HUES48 (cell line): ENCODE data around the gene XYLT1.
A peak's percentile ranks its signal among the peaks of the same experiment; 100 is the strongest.

ENCODE experiments used
- H3K27ac ChIP-seq: one replicate; pipeline ENCODE4 v1.7.0; 2013; ENCODE audit warnings: low read depth, low read length, inconsistent platforms
- H3K27me3 ChIP-seq: 2 replicates; pipeline ENCODE4 v1.6.1; 2013; ENCODE audit warnings: mild to moderate bottlenecking, low read length; ENCODE audit not compliant: control insufficient read depth, insufficient read depth
- H3K36me3 ChIP-seq: 2 replicates; pipeline ENCODE4 v1.6.1; 2013; ENCODE audit warnings: low read length; ENCODE audit not compliant: control insufficient read depth, insufficient read depth
- H3K4me1 ChIP-seq: 2 replicates; pipeline ENCODE4 v1.6.1; 2013; ENCODE audit warnings: mild to moderate bottlenecking, low read length; ENCODE audit not compliant: control insufficient read depth, insufficient read depth
- H3K4me3 ChIP-seq: 2 replicates; pipeline ENCODE4 v1.5.1; 2013; ENCODE audit warnings: mild to moderate bottlenecking, low read depth, low read length
- H3K9ac ChIP-seq: 2 replicates; pipeline ENCODE4 v1.6.1; 2013; ENCODE audit warnings: mild to moderate bottlenecking, low read depth, low read length, moderate library complexity
- H3K9me3 ChIP-seq: 2 replicates; pipeline ENCODE4 v1.6.1; 2013; ENCODE audit warnings: low read length; ENCODE audit not compliant: control insufficient read depth, insufficient read depth

Gene XYLT1

DNA sequence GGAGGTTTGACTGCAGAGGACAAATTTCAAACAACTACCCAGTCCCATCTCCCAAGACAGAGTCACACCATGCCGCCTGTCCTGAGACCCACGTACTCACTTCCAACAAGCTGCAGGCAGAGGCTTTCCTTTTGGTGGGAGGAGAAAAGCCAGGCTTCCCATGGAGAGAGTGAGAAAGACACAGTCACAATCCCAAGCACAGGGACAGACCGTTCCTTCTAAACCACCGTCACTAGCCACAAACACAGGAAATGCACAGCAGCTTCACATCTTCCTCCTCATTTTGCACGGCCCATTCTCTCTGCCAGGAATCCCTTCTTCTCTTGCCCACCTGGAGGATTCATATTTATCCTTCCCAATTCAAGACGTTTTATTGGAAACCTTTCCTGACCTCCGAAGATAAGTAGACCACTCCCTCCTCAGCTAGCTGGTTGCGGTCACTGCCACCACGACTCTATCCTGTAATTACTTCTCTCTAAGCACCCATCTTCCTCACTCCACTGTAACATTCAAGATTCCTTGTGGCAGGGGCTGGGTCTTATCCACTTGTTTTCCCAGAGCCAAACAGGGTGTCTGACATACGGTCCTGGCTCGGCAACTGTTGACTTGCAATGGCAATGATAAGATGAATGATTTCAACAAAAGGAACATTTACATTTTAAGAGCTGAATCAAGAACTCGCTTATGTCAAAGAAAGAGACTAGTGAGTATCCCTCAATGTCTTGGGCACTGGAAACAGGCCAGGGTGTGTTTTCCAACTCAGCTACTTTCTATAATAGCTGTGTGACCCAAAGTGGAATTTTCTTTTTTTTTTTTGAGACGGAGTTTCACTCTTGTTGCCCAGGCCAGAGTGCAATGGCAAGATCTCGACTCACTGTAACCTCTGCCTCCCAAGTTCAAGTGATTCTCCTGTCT, 87.6 kb downstream of the XYLT1 start:
- Histone ChIP-seq H3K9ac (no peak overlapping the region), H3K27me3 (no peaks in the 10 kb centered on the region), H3K4me3 (no peak overlapping the region), H3K9me3 (no peaks in the 10 kb centered on the region), H3K4me1 (peaks cover 80% of the 10 kb centered on the region), H3K36me3 (no peaks in the 10 kb centered on the region), H3K27ac (peak overlapping the region; percentile 21)

DNA sequence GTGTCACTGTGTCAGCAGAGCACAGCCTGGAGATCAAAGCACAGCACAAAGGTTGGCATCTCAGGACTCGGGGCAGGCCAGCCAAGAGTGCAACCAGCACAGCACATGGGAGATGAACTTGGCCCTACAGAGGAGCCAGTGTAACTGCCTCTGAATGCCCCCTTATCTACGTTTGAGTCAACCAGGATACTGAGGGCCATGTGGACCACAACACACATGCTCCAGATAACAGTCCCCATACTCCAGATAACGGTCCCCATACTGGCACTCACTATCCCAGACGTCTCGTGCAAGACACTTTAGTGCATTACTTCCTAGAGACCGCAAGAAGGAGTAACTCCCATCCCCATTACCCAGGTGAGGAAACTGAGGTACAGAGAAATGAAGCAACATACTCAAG, 88.2 kb downstream of the XYLT1 start:
- no peaks in the 10 kb centered on the region for H3K36me3 ChIP-seq
- peak overlapping the region; percentile 21 for H3K27ac ChIP-seq
- peaks cover 80% of the 10 kb centered on the region for H3K4me1 ChIP-seq

DNA sequence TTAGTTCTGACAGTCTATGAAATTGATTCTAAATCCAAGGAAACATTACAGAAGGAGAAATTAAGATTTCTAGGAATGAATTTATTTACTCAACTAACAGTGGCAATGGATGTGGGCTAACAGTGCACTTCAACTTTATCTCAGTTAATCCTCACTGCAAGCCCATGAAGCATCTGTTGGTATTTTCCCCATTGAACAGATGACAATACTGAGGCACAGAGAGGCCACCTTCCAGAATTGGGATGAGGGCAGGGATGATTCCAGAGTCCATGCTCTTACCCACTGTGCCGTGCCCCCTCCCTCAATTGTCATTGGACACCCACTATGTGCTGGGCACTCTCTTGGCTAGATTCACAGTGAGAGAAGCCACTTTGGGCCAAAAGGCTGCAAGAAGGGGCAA, 89.0 kb downstream of the XYLT1 start:
- Histone ChIP-seq H3K9ac (no peak overlapping the region), H3K27ac (no peak overlapping the region), H3K4me1 (peaks cover 74% of the 10 kb centered on the region), H3K36me3 (no peaks in the 10 kb centered on the region), H3K4me3 (no peak overlapping the region), H3K27me3 (no peaks in the 10 kb centered on the region), H3K9me3 (no peaks in the 10 kb centered on the region)

More for the DNA sequence above, 88.2 kb downstream of the XYLT1 start:
- Histone ChIP-seq H3K27me3 (no peaks in the 10 kb centered on the region), H3K9me3 (no peaks in the 10 kb centered on the region), H3K4me3 (no peak overlapping the region), H3K9ac (no peak overlapping the region)

DNA sequence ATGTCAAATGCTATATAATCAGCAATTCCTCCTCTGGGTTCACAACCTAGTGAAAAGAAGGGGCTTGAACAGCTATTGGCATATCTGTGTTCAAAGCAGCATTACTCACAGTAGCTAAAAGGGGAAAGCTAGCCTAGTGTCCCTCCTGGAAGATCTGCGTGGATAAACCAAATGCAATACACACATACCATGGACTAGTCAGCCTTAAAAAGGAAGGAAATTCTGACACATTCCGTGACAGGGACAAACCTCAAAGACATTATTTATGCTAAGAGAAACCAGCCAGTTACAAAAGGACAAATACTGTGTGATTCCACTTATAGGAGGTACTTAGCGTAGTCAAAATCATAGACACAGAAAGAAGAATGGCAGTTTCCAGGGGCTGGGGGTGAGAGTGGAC, 90.1 kb downstream of the XYLT1 start:
- H3K27me3 ChIP-seq = no peaks in the 10 kb centered on the region
- H3K4me1 ChIP-seq = peaks cover 66% of the 10 kb centered on the region
- no peak overlapping the region for H3K9ac ChIP-seq
- H3K27ac ChIP-seq = no peak overlapping the region
- no peak overlapping the region for H3K4me3 ChIP-seq
- no peaks in the 10 kb centered on the region for H3K9me3 ChIP-seq
- no peaks in the 10 kb centered on the region for H3K36me3 ChIP-seq

DNA sequence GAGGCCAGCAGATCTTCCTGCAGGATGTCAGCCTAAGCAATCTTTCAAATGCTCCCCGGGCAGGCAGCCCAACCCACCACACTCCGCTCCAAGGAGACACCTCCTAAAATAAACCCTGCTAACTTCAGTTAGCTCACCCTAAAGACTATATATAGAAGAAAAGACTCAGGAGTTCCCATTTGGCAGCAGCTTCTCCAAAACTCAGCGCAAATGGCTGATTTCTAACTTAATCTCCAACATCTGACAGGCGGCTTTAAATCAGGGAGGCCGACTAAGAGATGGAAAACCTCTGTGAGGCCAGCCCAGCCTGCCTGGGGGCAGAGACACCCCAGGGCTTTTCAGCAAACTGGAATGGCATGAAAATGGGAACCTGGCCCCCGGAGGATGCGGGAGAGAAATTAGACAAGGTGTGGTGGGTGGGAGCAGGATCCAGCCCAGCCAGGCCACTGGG, 91.6 kb downstream of the XYLT1 start:
- Histone ChIP-seq H3K4me1 (peaks cover 51% of the 10 kb centered on the region), H3K9ac (no peak overlapping the region), H3K36me3 (no peaks in the 10 kb centered on the region), H3K27ac (peak overlapping the region; percentile 44), H3K4me3 (no peak overlapping the region), H3K9me3 (no peaks in the 10 kb centered on the region), H3K27me3 (no peaks in the 10 kb centered on the region)

DNA sequence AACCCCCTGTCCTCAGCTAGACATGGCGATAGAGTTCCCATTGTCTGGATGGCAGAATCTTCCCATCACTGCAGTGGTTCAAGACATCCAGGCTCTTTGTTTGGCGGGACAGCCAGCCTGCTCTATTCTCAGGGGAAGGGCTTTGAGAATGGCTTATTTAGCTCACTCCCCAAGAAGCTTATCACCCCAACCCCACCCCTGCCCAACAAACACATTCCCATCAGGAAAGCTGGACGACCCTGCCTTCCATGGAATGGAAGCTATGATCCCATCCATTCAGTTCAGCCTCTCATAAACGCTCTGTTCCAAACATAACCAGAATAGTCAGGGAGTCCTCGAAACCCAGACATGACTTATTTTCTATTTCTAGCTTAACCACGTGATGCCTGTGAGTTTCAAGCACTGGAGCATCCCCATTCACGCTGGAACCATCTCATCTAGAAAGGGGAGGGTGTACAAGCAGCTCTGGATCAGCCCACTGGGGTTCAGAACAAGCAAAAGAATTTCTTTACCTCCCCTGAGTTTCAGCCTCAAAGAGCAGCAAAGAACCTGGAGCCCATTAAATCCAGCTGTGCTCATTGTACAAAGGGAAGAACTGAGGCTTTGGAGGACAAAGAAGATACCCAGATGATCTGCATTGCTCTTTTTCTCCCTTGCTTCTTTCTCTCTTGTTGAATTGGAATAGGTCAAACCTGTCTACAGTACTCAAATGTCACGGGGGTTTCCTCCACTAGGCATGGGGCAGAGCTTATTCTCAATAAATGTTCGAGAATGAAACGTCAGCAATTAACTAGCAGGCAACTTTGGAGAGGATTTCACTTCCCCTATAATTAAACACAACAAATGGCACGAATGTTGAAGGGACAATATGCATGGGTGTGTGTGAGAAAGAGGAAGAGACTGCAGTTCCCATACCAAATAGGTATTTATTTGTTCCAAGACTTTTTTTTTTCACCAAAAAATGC, 93.1 kb downstream of the XYLT1 start:
- Histone ChIP-seq H3K4me1 (peaks cover 40% of the 10 kb centered on the region), H3K36me3 (no peaks in the 10 kb centered on the region), H3K9ac (no peak overlapping the region), H3K27ac (peak overlapping the region; percentile 66), H3K4me3 (no peak overlapping the region), H3K27me3 (no peaks in the 10 kb centered on the region), H3K9me3 (no peaks in the 10 kb centered on the region)

DNA sequence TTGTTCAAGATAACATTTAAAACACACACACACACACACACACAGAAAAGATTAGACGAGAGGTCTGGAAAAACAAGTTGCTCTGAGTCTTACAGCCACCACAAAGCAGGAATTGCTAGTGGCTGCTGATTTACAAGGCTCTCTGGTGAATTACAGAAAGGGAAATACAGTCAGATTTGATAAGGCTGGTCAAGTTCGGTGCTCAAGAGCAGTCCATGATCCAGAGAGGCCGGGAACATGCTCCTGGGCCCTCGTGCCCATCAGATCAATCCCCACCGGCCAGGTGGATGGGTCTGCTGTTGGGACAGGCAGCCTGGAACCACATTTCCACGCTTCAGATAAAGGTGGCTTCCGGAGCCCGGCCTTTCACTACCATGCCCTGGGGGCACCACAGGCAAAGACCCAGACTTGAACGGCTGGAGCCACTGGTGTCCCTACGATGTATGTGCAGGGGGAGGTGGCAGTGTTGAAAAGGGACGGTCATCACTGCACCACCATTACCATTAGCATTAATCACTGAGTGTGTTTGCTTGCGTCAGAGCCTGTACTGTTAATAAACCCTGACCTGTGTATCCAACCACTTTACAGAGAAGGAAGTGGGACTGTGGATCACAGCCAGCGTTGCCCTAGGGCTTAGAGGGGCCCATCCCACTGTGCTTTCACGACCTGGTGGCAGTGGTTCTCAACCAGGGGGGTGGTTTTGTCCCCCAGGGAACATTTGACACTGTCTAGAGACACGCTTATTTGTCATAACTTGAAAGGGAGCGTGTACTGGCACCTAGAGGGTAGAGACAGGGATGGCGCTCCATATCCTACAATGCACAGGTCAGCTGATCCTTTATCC, 95.1 kb downstream of the XYLT1 start:
- Histone ChIP-seq H3K4me3 (no peak overlapping the region), H3K27ac (no peak overlapping the region), H3K9me3 (no peaks in the 10 kb centered on the region), H3K4me1 (peaks cover 41% of the 10 kb centered on the region), H3K27me3 (no peaks in the 10 kb centered on the region), H3K36me3 (no peaks in the 10 kb centered on the region), H3K9ac (no peak overlapping the region)

DNA sequence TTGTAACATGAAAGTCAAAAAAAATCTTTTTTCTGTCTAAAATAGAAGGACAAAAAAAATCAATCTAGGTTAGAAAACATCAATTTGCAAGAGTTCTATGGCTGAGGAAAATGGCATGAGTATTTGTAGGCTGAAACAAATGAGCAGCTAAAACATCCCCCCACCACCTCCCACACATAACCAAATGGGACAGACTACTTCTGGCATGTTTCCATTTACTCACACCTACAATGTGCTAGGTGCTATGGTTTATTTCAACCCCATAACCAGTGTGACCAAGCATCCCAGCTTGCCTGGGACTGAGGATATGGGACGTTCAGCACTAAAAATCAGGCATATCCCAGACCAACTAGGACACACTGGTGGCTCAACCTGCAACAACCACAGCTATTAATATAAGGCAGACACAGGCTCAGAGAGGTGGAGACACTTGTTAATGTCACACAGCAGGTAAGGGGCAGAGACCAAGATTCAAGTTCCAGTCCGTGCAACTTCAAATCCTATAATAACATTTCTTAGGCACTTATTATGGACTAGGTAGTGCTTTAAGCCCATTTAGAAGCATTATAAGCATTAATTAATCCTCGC, 96.0 kb downstream of the XYLT1 start:
- Histone ChIP-seq H3K36me3 (no peaks in the 10 kb centered on the region), H3K4me1 (peaks cover 44% of the 10 kb centered on the region), H3K9ac (no peak overlapping the region), H3K27me3 (no peaks in the 10 kb centered on the region), H3K27ac (no peak overlapping the region), H3K9me3 (no peaks in the 10 kb centered on the region), H3K4me3 (no peak overlapping the region)

DNA sequence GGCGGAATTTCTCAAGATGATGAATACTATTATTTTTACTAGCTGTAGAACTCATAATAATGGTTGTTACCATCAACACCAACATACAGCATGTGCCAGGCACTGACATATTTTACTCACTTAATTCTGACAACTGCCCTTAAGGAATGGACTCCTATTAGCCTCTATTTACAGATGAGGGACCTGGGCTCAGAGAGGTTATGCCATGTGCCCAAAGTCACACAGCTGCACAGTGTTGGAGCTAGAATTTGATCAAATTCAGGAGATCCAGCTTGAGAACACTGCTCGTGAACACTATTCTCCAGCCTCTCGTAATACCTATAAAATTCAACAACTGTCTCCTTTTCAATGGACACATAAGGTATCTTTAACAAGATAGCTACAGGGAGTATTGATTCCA, 97.2 kb downstream of the XYLT1 start:
- no peaks in the 10 kb centered on the region for H3K36me3 ChIP-seq
- H3K27me3 ChIP-seq = no peaks in the 10 kb centered on the region
- no peak overlapping the region for H3K27ac ChIP-seq
- H3K4me3 ChIP-seq = no peak overlapping the region
- H3K9me3 ChIP-seq = no peaks in the 10 kb centered on the region
- H3K4me1 ChIP-seq = peaks cover 37% of the 10 kb centered on the region
- H3K9ac ChIP-seq = no peak overlapping the region

DNA sequence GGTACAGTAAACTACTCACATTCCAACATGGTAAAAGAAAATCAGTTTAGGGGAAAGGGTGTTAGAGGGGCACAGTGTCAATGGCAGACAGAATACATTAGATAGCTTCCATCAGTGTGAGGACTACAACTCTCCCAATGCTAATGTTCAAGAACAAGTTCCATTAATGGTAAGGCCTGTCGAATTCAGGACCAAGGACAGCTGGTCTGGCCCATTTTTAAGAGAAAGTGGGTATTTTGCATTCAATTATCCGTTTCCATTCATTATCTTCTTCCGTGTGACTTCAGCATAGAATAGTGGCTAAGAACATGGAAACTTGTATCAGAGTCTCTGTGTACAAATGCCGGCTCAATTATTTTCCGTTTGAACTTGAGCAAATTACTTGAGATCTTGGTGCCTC, 98.4 kb downstream of the XYLT1 start:
- no peak overlapping the region for H3K9ac ChIP-seq
- no peaks in the 10 kb centered on the region for H3K9me3 ChIP-seq
- H3K4me1 ChIP-seq = peaks cover 36% of the 10 kb centered on the region
- no peaks in the 10 kb centered on the region for H3K27me3 ChIP-seq
- no peaks in the 10 kb centered on the region for H3K36me3 ChIP-seq
- no peak overlapping the region for H3K4me3 ChIP-seq
- no peak overlapping the region for H3K27ac ChIP-seq
